IMR-90 (cell line): Measurements from ENCODE around the gene CCDC116. TPM values are rescaled to one million over a fixed set of nuclear protein-coding genes. Genes with fewer than 3 reads are reported as not detected.

Source experiments
- ATAC-seq: fragments of 200-7000 bp; cut with Tn5 transposase; 2 replicates; pipeline ENCODE4 v1.9.1; 2020; ENCODE audit warnings: low read depth, mild to moderate bottlenecking, moderate library complexity
- BruUV-seq: library from RNA; stranded (reverse); fragments of 400-500 nt; replicated peaks from 2 replicates; lab custom pipeline; 2021; lab: Mats Ljungman, UMichigan
- CTCF ChIA-PET: fragments of 300-600 bp; formaldehyde crosslinking; extraction: SDS; loops from one replicate; lab custom pipeline; 2021; ENCODE audit warnings: antibody characterized with exemption; lab: Yijun Ruan, JAX
- POLR2A ChIA-PET: fragments of 300-600 bp; sonication (Branson Sonifier 250); formaldehyde crosslinking; loops from one replicate; lab custom pipeline; 2022; ENCODE audit warnings: antibody characterized with exemption; ENCODE audit not compliant: unreplicated experiment; lab: Charles Lee
- DNase-seq: peaks from one replicate; pipeline ENCODE4 v3.0.0; 2013
- H2AFZ ChIP-seq: replicated peaks from 2 replicates; pipeline ENCODE3; 2013; ENCODE audit warnings: low read length, mild to moderate bottlenecking; ENCODE audit not compliant: poor library complexity
- H2AK5ac ChIP-seq: 2 replicates; pipeline ENCODE4 v1.6.1; 2013; ENCODE audit warnings: low read depth, low read length, inconsistent platforms
- H2AK9ac ChIP-seq: replicated peaks from 2 replicates; pipeline ENCODE3; 2013; ENCODE audit warnings: mild to moderate bottlenecking, low read depth, low read length, moderate library complexity; ENCODE audit not compliant: poor library complexity
- H2BK120ac ChIP-seq: 2 replicates; pipeline ENCODE4 v1.6.1; 2013; ENCODE audit warnings: low read depth, low read length, inconsistent platforms
- H2BK15ac ChIP-seq: 3 replicates; pipeline ENCODE4 v1.6.1; 2013; ENCODE audit warnings: low read depth, low read length, inconsistent platforms
- H2BK20ac ChIP-seq: 2 replicates; pipeline ENCODE4 v1.6.1; 2013; ENCODE audit warnings: low read depth, mild to moderate bottlenecking, inconsistent platforms, low read length, moderate library complexity
- H2BK5ac ChIP-seq: 2 replicates; pipeline ENCODE4 v1.6.1; 2013; ENCODE audit warnings: mild to moderate bottlenecking, low read depth, low read length, inconsistent platforms; ENCODE audit not compliant: poor library complexity, severe bottlenecking
- H3K14ac ChIP-seq: replicated peaks from 2 replicates; pipeline ENCODE4 v1.6.1; 2013; ENCODE audit warnings: low read depth, low read length, inconsistent platforms
- H3K18ac ChIP-seq: 2 replicates; pipeline ENCODE4 v1.6.1; 2013; ENCODE audit warnings: low read depth, low read length, control low read depth
- H3K23ac ChIP-seq: 2 replicates; pipeline ENCODE4 v1.6.1; 2013; ENCODE audit warnings: low read depth, low read length, inconsistent platforms
- H3K27ac ChIP-seq: 2 replicates; pipeline ENCODE4 v1.5.1; 2013; ENCODE audit warnings: mild to moderate bottlenecking, control low read depth, low read length; ENCODE audit not compliant: insufficient read depth
- H3K27me3 ChIP-seq: 2 replicates; pipeline ENCODE4 v1.6.1; 2013; ENCODE audit warnings: low read length; ENCODE audit not compliant: control insufficient read depth, insufficient read depth
- H3K36me3 ChIP-seq: 2 replicates; pipeline ENCODE4 v1.6.1; 2013; ENCODE audit warnings: low read length, mixed read lengths; ENCODE audit not compliant: control insufficient read depth, insufficient read depth
- H3K4ac ChIP-seq: 2 replicates; pipeline ENCODE4 v1.6.1; 2013; ENCODE audit warnings: low read depth, low read length, inconsistent platforms
- H3K4me1 ChIP-seq: 2 replicates; pipeline ENCODE4 v1.6.1; 2013; ENCODE audit warnings: low read length, mixed read lengths; ENCODE audit not compliant: control insufficient read depth, insufficient read depth
- H3K4me2 ChIP-seq: 2 replicates; pipeline ENCODE4 v1.6.1; 2013; ENCODE audit warnings: low read depth, mild to moderate bottlenecking, control low read depth, low read length, moderate library complexity
- H3K4me3 ChIP-seq: 2 replicates; pipeline ENCODE4 v1.5.1; 2013; ENCODE audit warnings: low read depth, mild to moderate bottlenecking, control low read depth, low read length, moderate library complexity; ENCODE audit not compliant: insufficient read depth
- H3K56ac ChIP-seq: 2 replicates; pipeline ENCODE4 v1.6.1; 2013; ENCODE audit warnings: low read length, inconsistent platforms; ENCODE audit not compliant: insufficient read depth; ENCODE audit errors: extremely low read depth
- H3K79me1 ChIP-seq, 2 experiments: 2 replicates each; pipeline ENCODE4 v1.6.1; 2013; ENCODE audit warnings: low read length in 2 of 2, inconsistent platforms in 1 of 2, low read depth in 1 of 2
- H3K9ac ChIP-seq: 2 replicates; pipeline ENCODE4 v1.6.1; 2013; ENCODE audit warnings: low read depth, low read length, control low read depth
- H3K9me1 ChIP-seq: 2 replicates; pipeline ENCODE4 v1.6.1; 2013; ENCODE audit warnings: low read length, inconsistent platforms; ENCODE audit not compliant: insufficient read depth
- H3K9me3 ChIP-seq: 2 replicates; pipeline ENCODE4 v1.6.1; 2013; ENCODE audit warnings: low read length; ENCODE audit not compliant: control insufficient read depth, insufficient read depth
- H4K20me1 ChIP-seq: 2 replicates; pipeline ENCODE4 v1.6.1; 2013; ENCODE audit warnings: low read length, inconsistent platforms; ENCODE audit not compliant: insufficient read depth
- H4K5ac ChIP-seq: 2 replicates; pipeline ENCODE4 v1.6.1; 2013; ENCODE audit warnings: mild to moderate bottlenecking, low read depth, low read length, control low read depth
- H4K8ac ChIP-seq, 2 experiments: 2 replicates each; pipeline ENCODE4 v1.6.1; 2013; ENCODE audit warnings: low read depth in 2 of 2, low read length in 2 of 2, control low read depth in 1 of 2, inconsistent platforms in 1 of 2
- H4K91ac ChIP-seq: 2 replicates; pipeline ENCODE4 v1.6.1; 2013; ENCODE audit warnings: low read depth, low read length, inconsistent platforms; ENCODE audit not compliant: insufficient read depth
- BHLHE40 ChIP-seq: fragments of 150-350 bp; IDR thresholded peaks from 2 replicates; pipeline ENCODE4 v1.6.1; 2016; ENCODE audit warnings: mild to moderate bottlenecking, low read depth, low read length
- CEBPB ChIP-seq: IDR thresholded peaks from 2 replicates; pipeline ENCODE4 v1.6.1; 2012; ENCODE audit warnings: low read depth, low read length, improper control_type of control experiment
- CHD1 ChIP-seq: IDR thresholded peaks from 2 replicates; pipeline ENCODE4 v1.6.1; 2012; ENCODE audit warnings: low read depth, low read length, improper control_type of control experiment
- FOS ChIP-seq: fragments of 150-350 bp; IDR thresholded peaks from 2 replicates; pipeline ENCODE4 v1.6.1; 2016; ENCODE audit warnings: low read depth, low read length
- MAFK ChIP-seq: IDR thresholded peaks from 2 replicates; pipeline ENCODE4 v1.6.1; 2012; ENCODE audit warnings: low read depth, low read length, improper control_type of control experiment
- MAZ ChIP-seq: IDR thresholded peaks from 2 replicates; pipeline ENCODE4 v1.6.1; 2012; ENCODE audit warnings: low read depth, mild to moderate bottlenecking, low read length, improper control_type of control experiment, moderate library complexity, borderline replicate concordance
- MXI1 ChIP-seq: IDR thresholded peaks from 2 replicates; pipeline ENCODE4 v1.6.1; 2012; ENCODE audit warnings: low read depth, mild to moderate bottlenecking, low read length, moderate library complexity, borderline replicate concordance
- NFE2L2 ChIP-seq: fragments of 150-350 bp; IDR thresholded peaks from 2 replicates; pipeline ENCODE4 v1.6.1; 2016; ENCODE audit warnings: low read depth, mild to moderate bottlenecking, low read length
- POLR2A ChIP-seq: IDR thresholded peaks from 2 replicates; pipeline ENCODE4 v1.6.1; 2012; ENCODE audit warnings: mild to moderate bottlenecking, low read depth, low read length
- RAD21 ChIP-seq: IDR thresholded peaks from 2 replicates; pipeline ENCODE4 v1.6.1; 2012; ENCODE audit warnings: low read length, improper control_type of control experiment
- RCOR1 ChIP-seq: IDR thresholded peaks from 2 replicates; pipeline ENCODE4 v1.6.1; 2012; ENCODE audit warnings: mild to moderate bottlenecking, low read length, improper control_type of control experiment; ENCODE audit not compliant: insufficient replicate concordance
- RFX5 ChIP-seq: IDR thresholded peaks from 2 replicates; pipeline ENCODE4 v1.8.0; 2012; ENCODE audit warnings: low read depth, mild to moderate bottlenecking, low read length, moderate library complexity
- SMC3 ChIP-seq: fragments of 150-350 bp; IDR thresholded peaks from 2 replicates; pipeline ENCODE4 v1.6.1; 2016; ENCODE audit warnings: low read depth, mild to moderate bottlenecking, antibody characterized with exemption, low read length, moderate library complexity
- WGBS, 2 experiments: methylation state at CpG; one replicate each; pipeline versions ENCODE4 v1.1.5 to v1.1.7; 2013; ENCODE audit warnings: missing lambda C conversion rate in 2 of 2; ENCODE audit not compliant: insufficient read length in 1 of 2; ENCODE audit errors: extremely low coverage in 2 of 2; 5-methylcytosine and 5-hydroxymethylcytosine counted together
- dilution Hi-C: fragments of 300-500 bp; cut with HindIII; formaldehyde crosslinking; loops from one replicate; pipeline ENCODE4 v1.14.3; 2018; ENCODE audit warnings: low sequenced_read_pairs; ENCODE audit not compliant: unreplicated experiment
- in situ Hi-C: fragments of 300-500 bp; cut with MboI; formaldehyde crosslinking; loops from 3 replicates; pipeline ENCODE4 v1.14.3; 2019; ENCODE audit warnings: low sequenced_read_pairs, inconsistent platforms, mixed read lengths
- intact Hi-C: fragments of 100-400 bp; cut with micrococcal nuclease; formaldehyde crosslinking; loops from 2 replicates; pipeline ENCODE4 v1.10.0; 2022
- polyA plus RNA-seq, 3 experiments: library from polyadenylated mRNA; depleted of rRNA; stranded (reverse); fragments of >200 nt; gene quantifications; 2 replicates each; pipeline ENCODE4 v1.2.3, GENCODE V29; 2012; ENCODE audit warnings: low replicate concordance in 1 of 3
- total RNA-seq: library from RNA; depleted of rRNA; stranded (reverse); fragments of >200 nt; gene quantifications from 2 replicates; pipeline ENCODE4 v1.2.3, GENCODE V29; 2012
- TF ChIP-seq, protein P1 (sequence below): fragments of 150-350 bp; IDR thresholded peaks from 2 replicates; pipeline ENCODE4 v1.6.1; 2016; ENCODE audit warnings: low read depth, mild to moderate bottlenecking, low read length, moderate library complexity, borderline replicate concordance
- TF ChIP-seq, protein P2 (sequence below): fragments of 150-350 bp; IDR thresholded peaks from 2 replicates; pipeline ENCODE4 v1.6.1; 2017; ENCODE audit warnings: mild to moderate bottlenecking, antibody characterized with exemption, low read length, low read depth
- TF ChIP-seq, protein P3 (sequence below): conservative IDR thresholded peaks from 2 replicates; pipeline ENCODE4 v1.5.1; 2012; ENCODE audit warnings: mild to moderate bottlenecking, low read depth, low read length, improper control_type of control experiment

Gene CCDC116
- total and polyA plus RNA-seq, 2 of the 4 experiments (the other 2 are of a cell fraction), result under 0.01 to 0.27 TPM

DNA sequence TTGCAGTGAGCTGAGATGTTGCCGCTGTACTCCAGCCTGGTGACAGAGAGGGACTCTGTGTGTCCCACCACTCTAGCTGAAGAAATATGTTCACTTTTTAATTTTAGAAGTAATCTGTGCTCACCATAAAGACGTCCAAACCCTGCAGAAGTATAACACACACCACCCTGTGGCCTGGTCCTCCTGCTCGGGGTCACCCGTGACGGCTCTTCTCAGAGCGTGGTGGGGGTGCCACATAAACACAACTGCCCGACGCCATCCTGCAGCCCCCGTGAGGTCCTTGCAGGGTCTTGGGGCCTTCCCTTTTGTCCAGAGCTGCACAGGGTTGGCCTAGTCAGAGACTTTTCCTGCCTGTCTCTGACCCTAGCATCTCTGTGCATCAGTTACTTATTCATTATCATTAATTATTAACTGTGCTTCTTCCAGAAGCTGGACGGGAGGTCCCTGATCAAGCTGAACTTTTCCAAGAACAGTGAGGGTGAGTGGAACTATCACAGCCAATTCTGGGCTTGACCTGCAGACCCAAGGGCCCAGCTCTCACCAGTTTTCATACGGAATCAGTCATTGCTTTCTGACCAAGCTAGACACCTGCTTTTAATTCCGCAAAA, 42.2 kb downstream of the CCDC116 start:
- Histone ChIP-seq H3K9me1 (no peaks in the 10 kb centered on the region), H2AK9ac (no peak overlapping the region), H3K27me3 (no peaks in the 10 kb centered on the region), H3K79me1 (peaks cover 15 to 22% of the 10 kb centered on the region in 2 experiments), H2AK5ac (no peak overlapping the region), H4K20me1 (no peaks in the 10 kb centered on the region; the same call in 1 of the 2 replicates), H3K4me3 (no peak overlapping the region), H3K18ac (no peak overlapping the region), H3K9ac (no peak overlapping the region), H3K56ac (no peak overlapping the region), H4K8ac (no peak overlapping the region), H3K4me1 (no peaks in the 10 kb centered on the region), H3K23ac (no peak overlapping the region), H2BK15ac (no peak overlapping the region), H2BK120ac (no peak overlapping the region), H3K9me3 (no peaks in the 10 kb centered on the region), H2AFZ (no peak overlapping the region), H3K4ac (no peak overlapping the region), H3K4me2 (no peak overlapping the region), H4K91ac (no peak overlapping the region), H3K36me3 (peaks cover 45% of the 10 kb centered on the region), H2BK20ac (no peak overlapping the region), H2BK5ac (no peak overlapping the region), H3K14ac (no peak overlapping the region), H3K27ac (no peak overlapping the region), H4K5ac (no peak overlapping the region)
- DNase-seq, result no peak
- TF ChIP-seq BHLHE40 (no peak), RFX5 (no peak), CHD1 (no peak), RAD21 (no peak), RCOR1 (no peak), SMC3 (no peak), POLR2A (no peak), MXI1 (no peak), CEBPB (no peak), NFE2L2 (no peak), MAZ (no peak), FOS (no peak), MAFK (no peak)
- TF ChIP-seq, protein P1, sequence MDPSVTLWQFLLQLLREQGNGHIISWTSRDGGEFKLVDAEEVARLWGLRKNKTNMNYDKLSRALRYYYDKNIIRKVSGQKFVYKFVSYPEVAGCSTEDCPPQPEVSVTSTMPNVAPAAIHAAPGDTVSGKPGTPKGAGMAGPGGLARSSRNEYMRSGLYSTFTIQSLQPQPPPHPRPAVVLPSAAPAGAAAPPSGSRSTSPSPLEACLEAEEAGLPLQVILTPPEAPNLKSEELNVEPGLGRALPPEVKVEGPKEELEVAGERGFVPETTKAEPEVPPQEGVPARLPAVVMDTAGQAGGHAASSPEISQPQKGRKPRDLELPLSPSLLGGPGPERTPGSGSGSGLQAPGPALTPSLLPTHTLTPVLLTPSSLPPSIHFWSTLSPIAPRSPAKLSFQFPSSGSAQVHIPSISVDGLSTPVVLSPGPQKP, result no peak
- TF ChIP-seq, protein P2, sequence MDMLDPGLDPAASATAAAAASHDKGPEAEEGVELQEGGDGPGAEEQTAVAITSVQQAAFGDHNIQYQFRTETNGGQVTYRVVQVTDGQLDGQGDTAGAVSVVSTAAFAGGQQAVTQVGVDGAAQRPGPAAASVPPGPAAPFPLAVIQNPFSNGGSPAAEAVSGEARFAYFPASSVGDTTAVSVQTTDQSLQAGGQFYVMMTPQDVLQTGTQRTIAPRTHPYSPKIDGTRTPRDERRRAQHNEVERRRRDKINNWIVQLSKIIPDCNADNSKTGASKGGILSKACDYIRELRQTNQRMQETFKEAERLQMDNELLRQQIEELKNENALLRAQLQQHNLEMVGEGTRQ, result no peak
- TF ChIP-seq, protein P3, sequence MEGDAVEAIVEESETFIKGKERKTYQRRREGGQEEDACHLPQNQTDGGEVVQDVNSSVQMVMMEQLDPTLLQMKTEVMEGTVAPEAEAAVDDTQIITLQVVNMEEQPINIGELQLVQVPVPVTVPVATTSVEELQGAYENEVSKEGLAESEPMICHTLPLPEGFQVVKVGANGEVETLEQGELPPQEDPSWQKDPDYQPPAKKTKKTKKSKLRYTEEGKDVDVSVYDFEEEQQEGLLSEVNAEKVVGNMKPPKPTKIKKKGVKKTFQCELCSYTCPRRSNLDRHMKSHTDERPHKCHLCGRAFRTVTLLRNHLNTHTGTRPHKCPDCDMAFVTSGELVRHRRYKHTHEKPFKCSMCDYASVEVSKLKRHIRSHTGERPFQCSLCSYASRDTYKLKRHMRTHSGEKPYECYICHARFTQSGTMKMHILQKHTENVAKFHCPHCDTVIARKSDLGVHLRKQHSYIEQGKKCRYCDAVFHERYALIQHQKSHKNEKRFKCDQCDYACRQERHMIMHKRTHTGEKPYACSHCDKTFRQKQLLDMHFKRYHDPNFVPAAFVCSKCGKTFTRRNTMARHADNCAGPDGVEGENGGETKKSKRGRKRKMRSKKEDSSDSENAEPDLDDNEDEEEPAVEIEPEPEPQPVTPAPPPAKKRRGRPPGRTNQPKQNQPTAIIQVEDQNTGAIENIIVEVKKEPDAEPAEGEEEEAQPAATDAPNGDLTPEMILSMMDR, result no peak
- dilution Hi-C loops (no loop called here), in situ Hi-C loops (no loop called here), intact Hi-C loops (no loop called here)
- WGBS, 2 experiments, result 96% methylated on average over 4 of the region's 12 CpGs; no CpG with 5 or more reads in 1 of the 2 experiments
- ChIA-PET POLR2A (no interaction called here), CTCF (no interaction called here)
- no TSS peak for BruUV-seq
- no peak for ATAC-seq
